NT2/D1 (cell line): ENCODE measurements around the gene ROCK2.

Source experiments
- SUZ12 ChIP-seq: IDR thresholded peaks from 2 replicates; pipeline ENCODE4 v1.6.1; 2011; ENCODE audit not compliant: insufficient read length, insufficient read depth; ENCODE audit errors: extremely low read depth
- ZNF274 ChIP-seq: IDR thresholded peaks from 2 replicates; pipeline ENCODE4 v1.6.1; 2011; ENCODE audit warnings: mild to moderate bottlenecking, low read depth, low read length

DNA sequence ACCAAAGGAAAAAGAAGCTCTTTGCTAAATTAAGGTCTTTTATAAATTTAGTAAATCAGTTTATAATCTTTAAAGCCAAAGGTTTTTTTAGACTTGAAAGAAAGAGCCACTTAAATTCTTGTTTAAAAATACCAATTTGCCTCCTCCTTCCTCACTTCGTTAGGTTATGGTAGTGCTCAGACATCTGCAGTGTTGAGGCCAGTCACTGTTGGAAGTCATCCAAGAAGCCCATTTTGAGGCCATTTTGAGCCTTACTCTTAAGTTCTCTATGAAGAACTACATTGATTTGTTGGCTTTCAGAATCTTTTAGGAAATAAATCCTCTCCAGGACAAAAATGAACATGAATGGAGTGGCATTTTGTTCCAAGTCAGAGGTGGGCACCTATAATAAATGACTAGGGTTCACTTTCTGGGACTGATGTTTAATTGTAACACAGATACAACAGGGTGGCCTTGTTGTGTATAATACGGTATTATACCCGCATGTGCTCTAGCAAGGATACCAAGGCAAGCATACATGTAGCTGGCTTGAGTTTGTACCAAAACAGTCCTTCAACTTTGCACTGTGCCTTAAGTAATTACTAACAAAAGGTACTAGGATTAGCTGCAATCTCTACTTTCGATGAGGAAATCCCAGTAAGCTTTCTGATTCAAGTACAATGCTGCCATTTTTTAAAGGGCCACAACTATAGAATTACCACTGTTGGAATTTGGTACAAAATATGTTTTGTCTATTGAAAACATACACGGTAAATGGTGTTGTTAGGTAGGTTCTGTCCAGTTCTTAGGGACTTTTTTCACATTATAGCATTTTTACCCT, 166.4 kb downstream of the ROCK2 start:
- TF ChIP-seq SUZ12: no peak
- no peak for TF ChIP-seq ZNF274
